Ishikawa (cell line): ENCODE data around the gene KLHL5.

Experiments used
- RAD21 ChIP-seq: IDR thresholded peaks from 2 replicates; pipeline ENCODE4 v1.6.1; 2012; ENCODE audit warnings: low read depth
- REST ChIP-seq: IDR thresholded peaks from 2 replicates; pipeline ENCODE4 v1.6.1; 2012; ENCODE audit warnings: low read depth, mild to moderate bottlenecking
- TAF1 ChIP-seq: IDR thresholded peaks from 2 replicates; pipeline ENCODE4 v1.6.1; 2012; ENCODE audit warnings: low read depth, mild to moderate bottlenecking

- TF ChIP-seq RAD21 = no peak
- no peak for TF ChIP-seq TAF1
- no peak for TF ChIP-seq REST
Measured at GRCh38 chr4:39056023-39056422, 6.0 kb upstream of the KLHL5 start.
